ENCODE results near the gene PLPP6. TPM values are rescaled to one million over a fixed set of nuclear protein-coding genes. Genes with fewer than 3 reads are reported as not detected.
"Not testable (repeated sequence)": the region's sequence is repeated elsewhere in the genome, so short reads cannot be mapped to it uniquely, and the experiment has no call there.

PLPP6 gene
- total and polyA plus RNA-seq, 10 donors, result 4.5 to 11.6 (median 6.8) TPM

GRCh38 chr9:4654538-4654937, 7.6 kb upstream of the PLPP6 start:
- no peaks in the 10 kb centered on the region for H3K27me3 ChIP-seq (replicated peaks in 1 of 7)
- intact Hi-C loops (cut with DNase I; ENCODE audit: low total_unique reads), result no loop called here
- no peak for DNase-seq
- no peaks in the 10 kb centered on the region for H3K9me3 ChIP-seq
- no peak overlapping the region for H3K27ac ChIP-seq
- 84 to 94% (median 91%) methylated on average over 8 to 10 of the region's 10 CpGs for WGBS, 5 donors
- no peak for TF ChIP-seq POLR2AphosphoS5 (IDR thresholded peaks at IDR 0.05)
- no peak for TF ChIP-seq POLR2A (IDR thresholded peaks at IDR 0.05)
- no peak for TF ChIP-seq CTCF (IDR thresholded peaks at IDR 0.05 in 8 of 11, conservative IDR thresholded peaks at IDR 0.05 in 3 of 11)
- H3K36me3 ChIP-seq, result no peaks in the 10 kb centered on the region
- no peak overlapping the region for H3K4me3 ChIP-seq
- H3K4me1 ChIP-seq, result no peaks in the 10 kb centered on the region

GRCh38 chr9:4656196-4656595, 5.9 kb upstream of the PLPP6 start:
- H3K9me3 ChIP-seq; H3K27ac ChIP-seq; DNase-seq; H3K36me3 ChIP-seq; intact Hi-C loops (cut with DNase I; ENCODE audit: low total_unique reads); H3K4me3 ChIP-seq; H3K4me1 ChIP-seq; H3K27me3 ChIP-seq (replicated peaks in 1 of 7): not testable (repeated sequence)
- 75 to 87% (median 83%) methylated on average over 3 of the region's 3 CpGs for WGBS, 5 donors

- no peaks in the 10 kb centered on the region for H3K36me3 ChIP-seq
- no peak overlapping the region for H3K27ac ChIP-seq
- WGBS, 5 donors, result 65 to 98% (median 95%) methylated on average over 3 of the region's 3 CpGs
- H3K4me1 ChIP-seq, result peaks cover 3 to 6% (median 5%) of the 10 kb centered on the region in 6 donors
- intact Hi-C loops (cut with DNase I; ENCODE audit: low total_unique reads), result no loop called here
- DNase-seq, result no peak
- no peak overlapping the region for H3K4me3 ChIP-seq
- no peak for TF ChIP-seq POLR2AphosphoS5 (IDR thresholded peaks at IDR 0.05)
- TF ChIP-seq CTCF (IDR thresholded peaks at IDR 0.05 in 8 of 11, conservative IDR thresholded peaks at IDR 0.05 in 3 of 11), result no peak
- TF ChIP-seq POLR2A (IDR thresholded peaks at IDR 0.05), result no peak
- no peaks in the 10 kb centered on the region for H3K9me3 ChIP-seq
- no peaks in the 10 kb centered on the region for H3K27me3 ChIP-seq (replicated peaks in 1 of 7)
These were observed 5.5 kb upstream of the PLPP6 start for GRCh38 chr9:4656621-4657020.

- TF ChIP-seq POLR2A (IDR thresholded peaks at IDR 0.05) (no peak), CTCF (IDR thresholded peaks at IDR 0.05 in 8 of 11, conservative IDR thresholded peaks at IDR 0.05 in 3 of 11) (no peak), POLR2AphosphoS5 (IDR thresholded peaks at IDR 0.05) (no peak)
- 91 to 98% (median 96%) methylated on average over 4 of the region's 4 CpGs for WGBS, 5 donors
- no peak for DNase-seq
- peaks cover 3 to 14% (median 8%) of the 10 kb centered on the region in 6 donors for H3K4me1 ChIP-seq
- H3K27ac ChIP-seq, result no peak overlapping the region
- H3K4me3 ChIP-seq, result no peak overlapping the region
- no peaks in the 10 kb centered on the region for H3K36me3 ChIP-seq
- no peaks in the 10 kb centered on the region for H3K27me3 ChIP-seq (replicated peaks in 1 of 7)
- intact Hi-C loops (cut with DNase I; ENCODE audit: low total_unique reads), result no loop called here
- no peaks in the 10 kb centered on the region for H3K9me3 ChIP-seq
These were observed 4.5 kb upstream of the PLPP6 start for GRCh38 chr9:4657426-4658159.

GRCh38 chr9:4660665-4661064, 1.4 kb upstream of the PLPP6 start:
- intact Hi-C loops (cut with DNase I; ENCODE audit: low total_unique reads), result loop anchor here (10.0 kb wide), 1 partner anchor 324 kb away; the partner anchor contains the start of gene JAK2
- peaks cover 23 to 44% (median 38%) of the 10 kb centered on the region in 6 donors for H3K4me1 ChIP-seq
- not testable (repeated sequence) for H3K36me3 ChIP-seq; H3K9me3 ChIP-seq; DNase-seq; H3K4me3 ChIP-seq; H3K27ac ChIP-seq; H3K27me3 ChIP-seq (replicated peaks in 1 of 7)
- 86 to 100% (median 94%) methylated on average over 4 to 5 of the region's 5 CpGs for WGBS, 5 donors

All from spleen (tissue), 11 donors.